Prostate gland (tissue), 2 donors: ENCODE measurements around the gene RNF215.

ENCODE experiments used
- POLR2AphosphoS5 ChIP-seq: sonication (generic); formaldehyde crosslinking; IDR thresholded peaks from one replicate; pipeline ENCODE4 v1.6.1; 2017; ENCODE audit warnings: antibody characterized with exemption
- TF ChIP-seq, protein P1 (sequence below), 4 experiments: fragments of 200-600 bp in 2 of 4; fragments of 450-650 bp in 2 of 4; sonication (generic) in 2 of 4; IDR thresholded peaks; 1 replicate in 3 of 4; 2 replicates in 1 of 4; pipeline ENCODE4 v1.5.1; 2016 to 2019; ENCODE audit warnings: antibody characterized with exemption in 4 of 4, mild to moderate bottlenecking in 2 of 4, moderate library complexity in 2 of 4

DNA sequence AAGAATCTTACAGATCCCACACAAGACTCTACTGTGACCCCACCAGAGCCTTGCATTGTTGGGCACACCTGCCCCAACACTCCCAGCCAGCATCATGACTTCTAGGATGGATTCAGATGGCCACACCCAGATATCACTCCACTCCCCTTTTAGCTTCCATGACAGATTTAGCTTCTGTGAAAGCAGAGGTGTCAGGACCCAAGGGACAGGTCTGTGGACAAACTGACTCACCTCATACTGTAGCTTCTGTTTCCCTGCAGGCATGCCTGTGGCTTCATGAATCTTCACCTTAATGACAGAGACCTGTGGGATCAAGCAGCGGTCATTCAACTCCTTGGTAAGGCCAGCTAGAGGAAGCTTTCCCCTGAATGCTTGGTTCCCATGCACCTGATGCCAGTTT, 52.0 kb downstream of the RNF215 start:
- TF ChIP-seq, protein P1, sequence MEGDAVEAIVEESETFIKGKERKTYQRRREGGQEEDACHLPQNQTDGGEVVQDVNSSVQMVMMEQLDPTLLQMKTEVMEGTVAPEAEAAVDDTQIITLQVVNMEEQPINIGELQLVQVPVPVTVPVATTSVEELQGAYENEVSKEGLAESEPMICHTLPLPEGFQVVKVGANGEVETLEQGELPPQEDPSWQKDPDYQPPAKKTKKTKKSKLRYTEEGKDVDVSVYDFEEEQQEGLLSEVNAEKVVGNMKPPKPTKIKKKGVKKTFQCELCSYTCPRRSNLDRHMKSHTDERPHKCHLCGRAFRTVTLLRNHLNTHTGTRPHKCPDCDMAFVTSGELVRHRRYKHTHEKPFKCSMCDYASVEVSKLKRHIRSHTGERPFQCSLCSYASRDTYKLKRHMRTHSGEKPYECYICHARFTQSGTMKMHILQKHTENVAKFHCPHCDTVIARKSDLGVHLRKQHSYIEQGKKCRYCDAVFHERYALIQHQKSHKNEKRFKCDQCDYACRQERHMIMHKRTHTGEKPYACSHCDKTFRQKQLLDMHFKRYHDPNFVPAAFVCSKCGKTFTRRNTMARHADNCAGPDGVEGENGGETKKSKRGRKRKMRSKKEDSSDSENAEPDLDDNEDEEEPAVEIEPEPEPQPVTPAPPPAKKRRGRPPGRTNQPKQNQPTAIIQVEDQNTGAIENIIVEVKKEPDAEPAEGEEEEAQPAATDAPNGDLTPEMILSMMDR (IDR thresholded peaks at IDR 0.05): no peak
- TF ChIP-seq POLR2AphosphoS5: no peak
